ENCODE results near the gene VSX1. TPM values are rescaled to one million over a fixed set of nuclear protein-coding genes. Genes with fewer than 3 reads are reported as not detected.

The VSX1 gene
- total RNA-seq, 1 experiment from 2014 or later: not detected

DNA sequence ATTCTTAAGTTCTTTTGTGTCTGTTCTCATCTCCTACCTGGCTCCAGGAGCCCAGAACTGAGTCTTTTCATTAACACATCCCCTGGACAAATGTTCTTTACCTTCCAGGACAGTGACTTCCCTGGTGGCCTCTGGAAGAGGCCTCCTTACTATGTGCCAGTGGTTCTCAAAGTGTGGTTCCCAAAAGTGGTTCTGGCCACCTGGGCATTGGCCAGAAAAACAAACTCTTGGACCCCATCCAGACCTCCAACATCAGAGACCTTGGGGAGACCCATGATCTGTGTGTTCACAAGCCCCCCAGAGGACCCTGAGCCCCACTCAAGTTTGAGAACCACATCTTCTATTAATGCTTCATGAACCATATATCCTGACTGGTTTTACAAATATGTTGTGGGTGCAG lies 7.2 kb upstream of the VSX1 start:
- no peak for DNase-seq (ENCODE audit: low spot score)
- in situ Hi-C loops (cut with HindIII; ENCODE audit: low sequenced_read_pairs): no loop called here

DNA sequence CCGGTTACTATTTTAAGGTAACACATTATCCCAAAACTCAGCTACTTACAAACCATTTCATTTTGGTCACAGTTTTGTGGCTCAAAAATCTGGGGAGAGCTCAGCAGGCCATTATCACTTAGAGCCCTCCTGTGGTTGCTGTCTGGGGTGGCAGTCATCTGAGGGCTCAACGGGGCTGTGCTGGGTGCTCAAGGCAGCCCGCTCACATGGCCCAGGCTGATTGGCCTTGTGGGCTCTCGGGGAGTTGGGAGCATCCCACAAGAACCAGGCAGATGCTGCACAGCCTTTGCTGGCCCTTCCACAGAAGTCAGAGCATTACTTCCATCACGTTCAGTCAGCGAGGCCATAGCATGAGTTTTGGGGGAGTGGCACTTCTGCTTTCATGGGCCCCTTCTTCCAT lies 6.3 kb upstream of the VSX1 start:
- in situ Hi-C loops (cut with HindIII; ENCODE audit: low sequenced_read_pairs): no loop called here

DNA sequence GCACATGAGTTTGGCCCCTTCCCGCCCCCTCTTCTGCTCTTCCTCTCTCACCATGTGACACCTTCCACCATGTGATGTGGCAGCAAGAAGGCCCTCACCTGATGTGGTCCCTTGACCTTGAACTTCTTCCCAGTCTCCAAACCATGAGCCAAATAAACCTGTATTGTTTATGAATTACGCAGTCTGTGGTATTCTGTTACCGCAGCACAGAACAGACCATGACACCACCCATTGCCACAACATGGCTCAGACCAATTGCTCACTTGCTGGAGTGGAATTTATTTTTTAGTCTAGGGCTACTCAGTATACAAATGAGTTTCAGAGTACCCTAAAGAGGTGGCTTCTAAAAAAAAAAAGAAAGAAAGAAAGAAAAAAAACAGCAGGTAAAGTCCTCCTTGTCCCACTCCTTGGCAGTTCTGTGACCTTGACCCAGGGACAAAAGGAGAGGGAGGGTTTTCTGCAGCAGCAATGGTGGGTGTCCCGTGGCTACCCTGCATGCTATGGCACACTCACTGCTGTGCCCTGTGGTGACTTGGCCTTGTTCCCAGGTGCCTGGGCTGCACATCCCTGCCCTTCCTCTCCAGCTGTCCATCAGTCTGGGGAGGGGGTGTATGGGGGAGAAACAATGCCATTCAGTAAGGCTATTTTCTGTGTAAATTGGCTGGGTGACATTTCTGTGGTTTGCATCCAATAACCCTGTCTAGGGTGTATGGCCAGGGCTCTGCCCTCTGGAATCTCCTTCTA lies 5.4 kb upstream of the VSX1 start:
- no peak for DNase-seq (ENCODE audit: low spot score)
- in situ Hi-C loops (cut with HindIII; ENCODE audit: low sequenced_read_pairs): no loop called here

More for the DNA sequence above, 6.3 kb upstream of the VSX1 start:
- DNase-seq (ENCODE audit: low spot score): no peak

DNA sequence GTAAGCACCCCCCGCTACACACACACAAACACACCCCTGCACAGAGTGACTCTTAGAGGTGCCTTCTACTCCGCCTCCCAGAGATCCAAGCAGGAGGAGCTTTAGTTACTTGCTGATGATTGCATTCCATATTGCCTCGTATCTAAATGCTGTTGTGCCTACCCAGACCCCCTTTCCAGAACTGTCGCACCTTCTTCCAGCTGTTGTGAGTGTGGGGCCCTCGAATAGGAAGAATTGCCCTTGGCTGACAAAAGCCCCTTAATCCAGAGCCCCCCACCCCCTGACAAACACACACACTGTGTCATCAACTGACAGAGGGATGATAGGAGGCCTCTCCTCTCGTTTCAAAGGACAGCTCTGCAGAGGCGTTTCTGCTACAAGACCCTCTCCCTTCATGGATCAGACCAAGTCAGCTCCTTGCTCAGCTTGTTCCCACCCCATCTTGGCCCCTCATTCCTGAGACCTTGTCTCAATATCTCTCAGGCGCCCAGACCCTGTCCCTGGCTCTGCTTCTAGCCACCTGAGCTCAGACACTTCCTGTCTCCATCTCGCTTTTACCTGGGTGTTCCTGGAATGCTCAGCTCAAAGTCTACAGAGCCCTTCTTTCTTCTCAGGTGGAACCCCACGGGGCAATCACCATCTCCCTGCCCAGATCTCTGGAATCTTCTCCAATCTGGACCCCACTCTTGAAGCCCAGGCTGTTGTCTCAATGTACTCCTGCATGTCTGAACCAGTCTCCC lies 4.0 kb upstream of the VSX1 start:
- in situ Hi-C loops (cut with HindIII; ENCODE audit: low sequenced_read_pairs): no loop called here
- DNase-seq (ENCODE audit: low spot score): no peak

DNA sequence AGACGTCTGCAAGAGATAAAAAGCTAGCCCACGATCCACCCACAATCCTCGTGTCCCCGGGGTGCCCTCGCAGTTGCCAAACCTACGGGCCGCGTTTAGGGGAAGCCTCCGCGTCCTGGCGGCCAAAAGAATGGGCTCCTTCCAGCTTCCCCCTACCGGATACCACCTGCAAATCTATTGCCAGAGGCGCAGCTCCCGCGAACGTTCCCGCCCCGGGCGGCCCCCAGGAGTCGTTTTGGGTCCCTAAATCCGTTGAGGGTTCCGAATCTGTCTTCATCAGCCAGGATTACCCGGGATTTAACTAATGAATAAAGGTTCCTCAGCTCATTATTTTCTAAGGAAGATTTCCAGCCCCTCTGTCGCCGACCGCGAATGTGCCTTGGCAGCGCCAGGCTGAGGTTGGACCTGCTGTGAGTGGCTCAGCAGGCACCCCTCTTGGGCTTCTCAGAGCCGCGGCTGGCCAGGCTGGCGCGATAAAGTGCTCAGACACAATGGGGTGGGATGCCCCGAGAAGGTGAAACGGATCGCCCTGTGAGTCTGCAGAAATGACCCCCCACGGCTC lies 2.8 kb upstream of the VSX1 start:
- in situ Hi-C loops (cut with HindIII; ENCODE audit: low sequenced_read_pairs): no loop called here
- DNase-seq (ENCODE audit: low spot score): peak; percentile 15

DNA sequence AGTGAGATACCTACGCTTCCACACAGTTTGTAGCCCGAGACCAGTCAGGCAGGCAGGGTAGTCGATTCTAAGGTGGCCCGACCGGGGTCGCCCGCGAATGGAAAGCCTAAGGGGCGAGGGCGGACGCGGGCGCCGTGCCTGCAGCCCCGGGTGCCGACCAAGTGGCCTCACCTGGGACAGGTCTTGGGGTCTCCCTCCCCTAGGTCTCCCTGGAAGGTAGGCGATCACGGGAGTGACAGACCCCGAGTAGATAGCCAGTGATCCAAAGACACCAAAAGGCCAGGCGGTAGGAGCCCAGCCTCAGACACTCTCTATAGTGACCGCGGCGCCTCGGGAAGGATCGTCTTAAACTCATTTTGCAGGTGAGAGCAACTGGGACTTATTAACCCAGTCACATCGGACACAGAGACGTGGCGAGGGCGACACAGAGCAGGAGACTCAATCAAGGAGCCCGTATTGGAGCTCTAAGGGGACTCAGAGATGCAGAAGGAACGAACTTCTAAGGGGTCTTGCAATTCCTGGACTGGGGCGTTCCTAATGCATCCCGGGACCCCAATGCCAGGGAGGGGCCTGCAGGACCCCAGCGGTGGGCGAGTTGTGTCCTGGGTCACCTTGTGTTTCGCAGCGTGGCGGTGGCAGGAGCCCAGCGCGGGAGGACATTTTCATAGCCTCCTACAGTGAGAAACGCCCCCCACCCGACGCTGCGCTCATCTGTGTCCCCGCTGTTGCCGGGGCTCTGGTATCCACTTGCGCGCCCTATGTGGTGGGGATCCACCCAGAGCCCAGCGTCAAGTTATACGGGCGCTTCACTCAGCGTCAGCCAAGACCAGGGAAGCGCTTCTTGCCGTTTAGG lies 2.1 kb upstream of the VSX1 start:
- in situ Hi-C loops (cut with HindIII; ENCODE audit: low sequenced_read_pairs): no loop called here
- peak; percentile 64 for DNase-seq (ENCODE audit: low spot score)

DNA sequence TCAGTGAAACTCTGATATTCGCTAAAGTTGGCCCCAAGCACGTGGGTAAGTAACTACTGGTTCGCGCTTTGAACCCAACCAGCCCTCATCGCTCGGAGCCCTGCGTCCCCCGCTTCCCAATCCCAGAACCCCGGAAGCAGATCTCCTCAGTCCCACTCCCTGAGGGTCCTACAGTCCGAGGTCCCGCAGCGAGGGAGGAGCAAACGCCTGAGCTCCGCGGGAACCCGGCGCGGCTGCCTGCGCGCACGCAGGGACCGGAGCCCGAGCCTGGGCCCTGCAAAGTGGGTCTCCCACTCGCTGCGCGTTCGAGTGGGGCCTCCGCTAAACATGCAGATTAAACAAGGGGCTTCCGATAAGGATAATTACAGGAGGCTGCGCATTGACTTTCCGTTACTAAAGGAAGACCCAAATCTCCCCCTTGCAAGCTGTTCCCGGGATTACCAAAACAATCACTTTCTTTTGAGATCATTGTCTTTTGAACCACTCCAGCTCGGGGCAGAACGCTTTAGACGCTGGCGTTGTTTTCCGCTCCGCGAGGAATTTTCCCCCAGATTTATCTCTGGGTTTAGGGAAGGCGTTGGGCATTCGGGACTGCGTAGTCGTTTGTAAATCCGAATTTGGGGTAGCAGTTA lies 1.3 kb upstream of the VSX1 start:
- in situ Hi-C loops (cut with HindIII; ENCODE audit: low sequenced_read_pairs): no loop called here
- no peak for DNase-seq (ENCODE audit: low spot score)

DNA sequence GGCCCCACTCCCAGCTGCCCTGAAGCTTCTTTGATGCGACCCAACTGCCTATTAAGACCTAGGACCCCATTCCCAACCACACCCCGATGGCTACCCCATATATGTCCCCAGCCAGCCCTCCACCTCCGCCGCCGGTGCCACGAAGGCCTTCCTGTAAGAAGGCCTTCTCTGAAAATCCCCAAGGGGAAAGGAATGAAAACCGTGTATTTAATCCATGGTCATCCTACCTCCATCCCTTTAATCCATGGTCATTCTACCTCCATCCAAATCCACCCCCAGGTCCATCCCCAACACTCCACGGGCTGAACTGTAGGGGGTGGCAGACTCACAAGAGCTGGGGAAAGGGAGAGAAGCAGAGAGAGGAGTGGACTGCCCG lies 545 bp upstream of the VSX1 start:
- no peak for DNase-seq (ENCODE audit: low spot score)
- in situ Hi-C loops (cut with HindIII; ENCODE audit: low sequenced_read_pairs): no loop called here

DNA sequence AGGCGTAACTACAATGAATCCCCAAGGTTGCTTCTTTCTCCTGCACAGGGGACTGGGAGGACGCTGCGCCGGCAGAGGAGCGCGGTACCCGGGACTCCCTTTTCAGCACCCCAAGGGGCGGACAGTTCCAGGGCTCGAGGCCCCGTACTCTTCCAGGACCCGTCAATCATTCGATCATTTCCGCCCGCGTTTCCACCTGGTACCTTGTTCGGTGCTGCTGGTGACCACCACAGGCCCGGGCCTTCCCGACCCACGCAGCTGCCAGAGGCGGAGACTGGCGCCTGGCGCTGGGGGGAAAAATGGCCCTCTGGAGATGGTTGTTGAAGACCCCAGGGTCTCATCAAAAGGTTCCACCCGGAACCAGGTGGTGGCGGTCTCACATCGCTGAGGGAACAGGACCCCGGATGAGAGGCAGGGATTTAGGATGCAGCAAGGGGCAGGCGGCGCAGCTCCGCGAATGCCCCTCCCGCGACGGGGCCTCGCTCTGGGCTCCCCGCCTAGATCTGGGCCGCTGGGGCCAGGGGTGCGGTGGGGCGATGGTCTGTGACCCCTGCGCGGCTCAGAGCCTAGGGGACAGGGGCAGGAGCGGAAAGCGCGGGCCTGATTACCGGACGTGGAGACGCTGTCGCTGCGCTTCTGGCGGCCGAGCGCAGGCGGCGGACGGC lies 744 bp downstream of the VSX1 start:
- peak; percentile 7 for DNase-seq (ENCODE audit: low spot score)
- in situ Hi-C loops (cut with HindIII; ENCODE audit: low sequenced_read_pairs): no loop called here

DNA sequence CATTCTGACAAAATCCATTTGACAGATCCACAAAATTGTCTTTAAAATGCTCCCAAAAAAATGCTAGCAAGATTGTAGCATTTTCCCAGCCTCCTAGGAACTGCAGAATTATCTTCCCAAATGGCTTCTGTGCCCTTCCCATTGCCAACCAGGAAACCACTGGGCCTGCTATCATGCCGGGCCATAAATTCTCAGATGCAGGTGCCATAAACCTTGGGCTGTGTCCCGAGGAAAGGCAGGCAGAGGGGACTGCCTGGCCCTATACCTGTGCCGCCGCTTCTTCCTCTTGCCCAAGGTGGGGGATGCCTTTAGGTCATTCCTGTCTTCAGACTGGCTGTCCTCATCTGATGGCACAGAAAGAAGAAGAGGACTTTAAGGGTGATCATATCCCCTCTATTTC lies 2.8 kb downstream of the VSX1 start:
- in situ Hi-C loops (cut with HindIII; ENCODE audit: low sequenced_read_pairs): no loop called here
- DNase-seq (ENCODE audit: low spot score): no peak

DNA sequence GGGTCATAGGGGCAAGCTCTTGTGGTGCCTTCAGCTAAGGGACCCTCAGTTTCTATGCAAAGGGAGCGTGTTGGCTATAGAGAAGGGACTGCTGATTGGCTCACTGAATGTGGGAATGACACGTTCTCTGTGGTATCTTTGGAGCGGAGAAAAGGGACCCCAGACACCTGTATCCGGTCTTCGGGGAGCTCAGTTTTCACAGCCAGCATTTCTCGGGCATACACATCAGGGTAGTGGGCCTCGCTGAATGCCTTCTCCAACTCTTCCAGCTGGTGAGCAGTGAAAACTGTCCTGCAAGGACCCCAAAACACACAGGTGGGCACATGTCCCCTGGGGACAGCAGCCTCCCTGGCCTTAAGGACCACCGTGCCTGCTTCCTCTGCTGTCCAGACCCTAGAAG lies 3.3 kb downstream of the VSX1 start:
- no peak for DNase-seq (ENCODE audit: low spot score)
- in situ Hi-C loops (cut with HindIII; ENCODE audit: low sequenced_read_pairs): no loop called here

DNA sequence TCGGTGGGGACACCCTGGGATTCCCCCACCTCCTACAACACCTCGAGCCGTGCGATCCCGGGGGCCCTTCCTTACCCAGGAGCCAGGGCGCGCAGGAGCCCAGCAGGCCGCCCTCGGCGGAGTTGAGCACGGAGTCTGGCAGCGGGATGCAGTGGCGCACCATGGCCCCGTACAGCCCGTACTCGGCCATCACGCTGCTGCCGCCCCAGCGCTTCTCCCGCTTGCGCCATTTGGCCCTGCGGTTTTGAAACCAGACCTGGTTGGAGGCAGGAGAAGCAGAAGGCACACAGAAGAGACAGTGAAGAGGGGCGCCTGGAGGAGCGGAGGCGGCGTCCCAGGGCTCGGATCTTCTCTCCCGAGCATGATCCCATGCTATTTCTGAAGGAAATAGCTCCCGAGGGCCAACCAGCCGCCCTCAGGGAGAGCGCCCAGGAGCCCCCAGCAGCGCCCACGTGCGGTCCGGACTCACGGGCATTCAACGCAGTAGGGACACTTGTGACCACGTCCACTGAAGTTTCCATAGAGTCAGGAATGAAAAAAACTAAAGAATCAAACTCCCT lies 4.3 kb downstream of the VSX1 start:
- in situ Hi-C loops (cut with HindIII; ENCODE audit: low sequenced_read_pairs): no loop called here
- DNase-seq (ENCODE audit: low spot score): peak; percentile 69

DNA sequence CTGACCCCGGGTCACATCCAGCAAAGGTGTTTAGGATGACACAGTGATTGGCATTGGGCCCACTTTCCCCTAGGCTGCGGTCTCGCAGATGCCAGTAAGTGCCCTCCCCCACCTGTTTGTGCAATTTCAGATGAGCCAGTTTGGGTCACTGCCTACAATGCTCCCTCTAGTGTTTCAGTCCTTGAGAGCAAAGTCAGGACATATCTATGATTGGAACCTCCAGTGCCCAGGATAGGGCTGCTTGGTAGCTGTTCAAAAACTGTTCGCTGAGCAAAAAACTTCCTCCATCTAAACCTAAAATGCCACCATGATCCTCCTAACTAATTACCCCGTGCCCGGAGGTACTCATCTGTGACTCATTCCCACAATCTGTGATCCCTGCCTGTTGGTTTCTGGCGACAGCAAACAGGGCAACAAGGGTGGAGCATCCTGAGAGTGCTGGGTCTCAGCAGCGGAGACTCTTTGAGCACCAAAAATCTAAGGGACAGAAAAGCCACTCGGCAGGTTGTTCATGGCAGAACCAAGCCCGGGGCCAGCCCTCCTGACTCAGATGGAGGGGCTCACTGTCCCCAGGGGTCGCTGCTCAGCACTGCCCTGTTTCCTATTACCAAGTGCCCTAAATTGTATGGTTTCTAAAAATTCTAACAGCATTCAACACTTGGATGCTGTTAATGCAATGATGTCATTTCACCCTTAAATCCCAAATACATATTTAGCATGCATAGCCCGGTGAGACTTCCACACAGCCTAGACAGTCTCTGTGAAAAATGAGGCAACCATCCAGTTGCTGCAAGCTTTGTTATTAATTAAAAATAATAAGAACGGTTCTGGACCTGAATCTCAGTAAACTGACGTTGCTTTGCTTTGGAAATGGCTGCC lies 5.0 kb downstream of the VSX1 start:
- in situ Hi-C loops (cut with HindIII; ENCODE audit: low sequenced_read_pairs): no loop called here
- peak; percentile 91 for DNase-seq (ENCODE audit: low spot score)

DNA sequence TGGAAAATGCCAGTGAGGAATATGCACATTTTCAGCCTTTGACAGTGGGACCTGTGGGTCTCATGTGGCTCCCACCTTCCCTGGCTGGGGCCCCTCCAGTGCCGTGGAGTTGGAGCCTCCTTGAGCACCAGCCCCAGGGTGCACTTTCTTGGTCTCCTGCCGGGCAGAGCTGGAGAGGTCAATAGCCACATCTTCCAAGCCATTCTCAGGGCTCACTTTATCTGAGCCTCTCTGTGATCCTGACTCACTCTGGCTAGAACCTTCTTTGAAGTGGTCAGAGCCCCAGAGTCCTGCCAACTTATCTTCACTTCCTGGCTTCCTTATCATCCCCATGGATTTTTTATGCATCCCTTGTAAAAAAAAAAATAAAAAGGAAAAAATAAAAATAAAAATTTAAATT lies 5.7 kb downstream of the VSX1 start:
- DNase-seq (ENCODE audit: low spot score): no peak
- in situ Hi-C loops (cut with HindIII; ENCODE audit: low sequenced_read_pairs): no loop called here

DNA sequence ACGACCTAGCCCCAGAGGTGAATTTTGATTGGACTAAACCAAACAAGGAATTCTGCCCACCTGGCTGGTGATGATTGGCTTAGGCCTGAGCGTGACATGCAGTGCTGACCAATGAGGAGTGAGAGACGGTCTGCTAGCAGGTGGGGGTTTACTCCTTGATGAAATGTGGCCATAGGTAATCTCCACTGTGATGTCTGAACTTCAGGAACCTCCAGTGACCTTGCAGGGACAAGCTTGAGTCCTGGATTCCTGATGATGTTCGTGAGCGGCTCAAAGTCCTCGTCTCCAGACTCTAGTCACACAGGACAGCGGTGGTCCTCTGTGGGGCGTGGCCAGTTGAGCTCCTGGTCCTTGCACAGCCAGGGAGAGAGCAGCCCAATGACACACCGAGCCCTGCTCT lies 8.4 kb downstream of the VSX1 start:
- DNase-seq (ENCODE audit: low spot score): no peak
- in situ Hi-C loops (cut with HindIII; ENCODE audit: low sequenced_read_pairs): no loop called here

DNA sequence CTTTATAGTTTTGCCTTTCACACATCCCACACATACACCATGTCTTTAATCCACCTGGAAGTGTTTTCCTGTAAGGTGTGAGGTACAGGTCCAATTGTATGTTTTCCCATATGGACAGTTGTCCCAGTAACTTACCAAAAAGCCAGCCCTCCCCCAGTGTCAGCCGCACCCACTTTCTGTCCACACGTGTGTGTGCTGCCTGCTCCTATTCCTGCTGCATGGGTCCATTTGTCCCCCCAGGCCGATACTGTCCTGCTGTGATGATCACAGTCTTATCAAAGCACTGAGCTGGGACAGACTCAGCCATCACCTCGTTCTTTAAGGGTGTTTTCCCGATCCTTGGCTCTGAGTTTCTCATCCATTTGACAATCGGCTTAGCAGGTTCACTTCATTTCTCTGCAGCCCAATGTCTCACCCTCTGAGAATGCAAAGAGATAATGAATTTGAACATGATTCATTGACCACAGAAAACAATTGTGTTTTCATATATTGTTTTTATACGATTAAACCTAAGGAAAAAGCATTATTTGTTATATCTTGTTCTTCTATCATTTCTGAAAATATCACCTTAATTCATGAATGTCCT lies 9.6 kb downstream of the VSX1 start:
- DNase-seq (ENCODE audit: low spot score): no peak
- in situ Hi-C loops (cut with HindIII; ENCODE audit: low sequenced_read_pairs): no loop called here

DNA sequence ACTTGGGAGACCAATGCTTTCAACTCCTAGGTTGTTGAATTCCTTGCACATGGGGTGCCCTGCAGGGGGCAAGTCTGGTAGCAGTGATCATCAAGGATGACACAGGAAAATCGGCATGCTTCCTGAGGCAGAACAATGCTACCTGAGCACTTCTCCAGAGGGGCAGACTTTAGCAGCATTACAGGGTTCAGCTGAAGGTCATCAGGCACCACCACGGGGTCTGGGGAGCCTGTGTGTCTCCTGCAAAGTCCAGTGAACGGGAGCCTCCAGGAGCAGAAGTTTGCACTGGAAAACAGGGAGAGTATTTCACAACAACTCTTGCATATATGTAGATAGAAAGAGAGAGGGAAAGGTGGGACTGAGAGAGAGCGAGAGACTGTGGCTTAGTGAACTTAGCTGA lies 10.2 kb downstream of the VSX1 start:
- in situ Hi-C loops (cut with HindIII; ENCODE audit: low sequenced_read_pairs): no loop called here
- DNase-seq (ENCODE audit: low spot score): no peak
